Kidney (tissue), 14 donors: ENCODE results near the gene DIABLO. TPM values are rescaled to one million over a fixed set of nuclear protein-coding genes. Genes with fewer than 3 reads are reported as not detected.

Experiments
- DNase-seq, 5 donors: peaks; one replicate each; pipeline ENCODE4 v3.0.0-alpha.2; 2013 to 2020
- FAIRE-seq: peaks from 2 replicates; lab custom pipeline; 2012; peaks lifted over from hg19 to GRCh38; lab: Jason Lieb, UNC
- H3K27ac ChIP-seq, 2 donors: one replicate each; pipeline ENCODE4 v1.7.0; 2013; ENCODE audit warnings: low read depth in 2 of 2, low read length in 2 of 2, inconsistent platforms in 1 of 2
- H3K27me3 ChIP-seq: one replicate; pipeline ENCODE4 v1.7.1; 2013; ENCODE audit warnings: low read length, inconsistent platforms; ENCODE audit not compliant: control insufficient read depth, insufficient read depth
- H3K36me3 ChIP-seq, 3 donors: one replicate each; pipeline versions ENCODE4 v1.7.0 to v1.7.1; 2013; ENCODE audit warnings: low read length in 3 of 3, control low read depth in 1 of 3, inconsistent platforms in 1 of 3; ENCODE audit not compliant: insufficient read depth in 3 of 3, control insufficient read depth in 2 of 3
- H3K4me1 ChIP-seq, 3 donors: one replicate each; pipeline versions ENCODE4 v1.7.0 to v1.7.1; 2013; ENCODE audit warnings: low read length in 3 of 3, inconsistent platforms in 1 of 3, low read depth in 1 of 3; ENCODE audit not compliant: control insufficient read depth in 2 of 3, insufficient read depth in 2 of 3
- H3K4me3 ChIP-seq, 3 donors: one replicate each; pipeline versions ENCODE4 v1.7.0 to v1.8.1; 2013; ENCODE audit warnings: low read length in 3 of 3, control low read depth in 1 of 3, inconsistent platforms in 1 of 3
- H3K9ac ChIP-seq, 3 donors: one replicate each; pipeline versions ENCODE4 v1.7.0 to v1.7.1; 2013; ENCODE audit warnings: low read length in 3 of 3, control low read depth in 1 of 3, inconsistent platforms in 1 of 3
- H3K9me3 ChIP-seq, 3 donors: one replicate each; pipeline versions ENCODE4 v1.7.0 to v1.7.1; 2013; ENCODE audit warnings: low read length in 3 of 3, control low read depth in 1 of 3, inconsistent platforms in 1 of 3; ENCODE audit not compliant: control insufficient read depth in 2 of 3, insufficient read depth in 1 of 3
- intact Hi-C: fragments of 100-400 bp; cut with DNase I; formaldehyde crosslinking; loops from one replicate; pipeline ENCODE4 v1.11.1; 2022
- polyA plus RNA-seq: library from polyadenylated mRNA; stranded (reverse); fragments of 350-450 nt; fragmentation: Illumina TruSeq; extraction: RNeasy Lipid Tissue Mini Kit (QIAGEN cat#74804); gene quantifications from one replicate; pipeline ENCODE4 v1.2.3, GENCODE V29; 2014; ENCODE audit warnings: low read depth, low replicate concordance; ENCODE audit not compliant: insufficient read depth
- total RNA-seq: library from RNA; stranded (reverse); fragmentation: NEBNext Ultra II Directional; extraction: Animal tissue kit (Norgen Biotek cat#: 25700); gene quantifications from one replicate; pipeline ENCODE4 v1.2.1, GENCODE V29; 2021
- TF ChIP-seq, protein P1 (sequence below): IDR thresholded peaks from 3 replicates; pipeline ENCODE4 v1.5.1; 2012; ENCODE audit warnings: mild to moderate bottlenecking, moderate library complexity, borderline replicate concordance; ENCODE audit not compliant: insufficient read depth; ENCODE audit errors: extremely low read depth
- donor health status: control.
- donor health status: control.
- donor health status: control.
- donor health status: control.
- donor health status: control.
- donor health status: DM: yes; HTN: yes; CAD: no.
- donor health status: Normal renal cell carcinoma (clear cell type).

Gene DIABLO
- total and polyA plus RNA-seq, 2 donors from 2014 or later: 43.7 to 97.7 TPM

DNA sequence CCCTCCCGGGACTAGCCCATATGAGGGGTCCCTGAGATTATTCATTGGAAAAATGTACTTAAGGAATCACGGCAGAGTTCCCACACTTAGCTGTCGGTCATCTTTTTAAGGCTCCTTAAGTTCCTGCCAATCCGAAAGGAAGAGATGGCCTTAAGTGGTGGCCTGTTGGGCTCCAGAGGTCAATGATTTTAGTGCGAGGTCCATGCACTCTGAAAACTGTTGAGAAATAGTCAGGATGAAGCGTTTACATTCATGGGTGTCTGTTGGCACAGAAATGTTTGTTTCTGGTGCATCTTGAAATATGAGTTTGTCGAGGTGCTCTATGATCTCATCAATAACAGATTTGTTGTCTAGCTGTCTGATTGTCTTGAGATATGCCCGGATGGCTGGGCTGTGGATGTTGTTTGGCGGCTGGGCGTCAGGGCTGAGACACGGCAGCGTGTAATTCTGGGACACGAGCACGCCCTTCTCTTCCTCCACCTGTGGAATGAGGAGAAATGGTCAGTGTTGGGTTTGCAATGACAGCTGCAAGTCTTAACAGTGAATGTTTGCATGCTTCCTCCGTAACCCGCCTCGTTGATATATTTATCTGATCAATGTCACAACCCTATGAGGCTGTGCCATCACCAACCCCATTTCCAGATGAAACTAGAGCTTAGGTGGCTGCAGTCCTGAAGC, 53.5 kb downstream of the DIABLO start:
- H3K4me3 ChIP-seq: no peak overlapping the region
- no peak for DNase-seq
- no peaks in the 10 kb centered on the region for H3K27me3 ChIP-seq
- H3K4me1 ChIP-seq: no peaks in the 10 kb centered on the region
- intact Hi-C loops: no loop called here
- H3K27ac ChIP-seq: no peak overlapping the region
- no peaks in the 10 kb centered on the region for H3K9me3 ChIP-seq
- TF ChIP-seq, protein P1, sequence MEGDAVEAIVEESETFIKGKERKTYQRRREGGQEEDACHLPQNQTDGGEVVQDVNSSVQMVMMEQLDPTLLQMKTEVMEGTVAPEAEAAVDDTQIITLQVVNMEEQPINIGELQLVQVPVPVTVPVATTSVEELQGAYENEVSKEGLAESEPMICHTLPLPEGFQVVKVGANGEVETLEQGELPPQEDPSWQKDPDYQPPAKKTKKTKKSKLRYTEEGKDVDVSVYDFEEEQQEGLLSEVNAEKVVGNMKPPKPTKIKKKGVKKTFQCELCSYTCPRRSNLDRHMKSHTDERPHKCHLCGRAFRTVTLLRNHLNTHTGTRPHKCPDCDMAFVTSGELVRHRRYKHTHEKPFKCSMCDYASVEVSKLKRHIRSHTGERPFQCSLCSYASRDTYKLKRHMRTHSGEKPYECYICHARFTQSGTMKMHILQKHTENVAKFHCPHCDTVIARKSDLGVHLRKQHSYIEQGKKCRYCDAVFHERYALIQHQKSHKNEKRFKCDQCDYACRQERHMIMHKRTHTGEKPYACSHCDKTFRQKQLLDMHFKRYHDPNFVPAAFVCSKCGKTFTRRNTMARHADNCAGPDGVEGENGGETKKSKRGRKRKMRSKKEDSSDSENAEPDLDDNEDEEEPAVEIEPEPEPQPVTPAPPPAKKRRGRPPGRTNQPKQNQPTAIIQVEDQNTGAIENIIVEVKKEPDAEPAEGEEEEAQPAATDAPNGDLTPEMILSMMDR: no peak
- no peaks in the 10 kb centered on the region for H3K36me3 ChIP-seq
- FAIRE-seq: no peak
- no peak overlapping the region for H3K9ac ChIP-seq

DNA sequence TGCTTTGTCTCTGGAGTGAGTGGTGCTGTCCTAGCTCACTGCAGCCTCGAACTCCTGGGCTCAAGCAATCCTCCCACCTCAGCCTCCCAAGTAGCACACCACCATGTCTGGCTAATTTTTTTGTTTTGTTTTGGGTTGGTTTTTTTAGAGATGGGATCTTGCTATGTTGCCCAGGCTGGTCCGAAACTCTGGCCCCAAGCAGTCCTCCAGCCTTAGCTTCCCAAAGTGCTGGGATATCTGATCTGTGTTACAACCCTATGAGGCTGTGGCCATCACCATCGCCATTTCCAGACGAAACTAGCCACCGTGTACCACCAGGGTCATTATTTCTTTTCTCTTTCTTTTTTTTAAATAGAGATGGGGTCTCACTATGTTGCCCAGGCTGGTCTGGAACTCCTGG, 54.5 kb downstream of the DIABLO start:
- Histone ChIP-seq H3K9me3 (no peaks in the 10 kb centered on the region), H3K27me3 (no peaks in the 10 kb centered on the region), H3K4me1 (no peaks in the 10 kb centered on the region), H3K4me3 (no peak overlapping the region), H3K36me3 (no peaks in the 10 kb centered on the region), H3K27ac (no peak overlapping the region), H3K9ac (no peak overlapping the region)
- intact Hi-C loops: no loop called here
- TF ChIP-seq, protein P1: no peak
- FAIRE-seq (no peak), DNase-seq (no peak)

DNA sequence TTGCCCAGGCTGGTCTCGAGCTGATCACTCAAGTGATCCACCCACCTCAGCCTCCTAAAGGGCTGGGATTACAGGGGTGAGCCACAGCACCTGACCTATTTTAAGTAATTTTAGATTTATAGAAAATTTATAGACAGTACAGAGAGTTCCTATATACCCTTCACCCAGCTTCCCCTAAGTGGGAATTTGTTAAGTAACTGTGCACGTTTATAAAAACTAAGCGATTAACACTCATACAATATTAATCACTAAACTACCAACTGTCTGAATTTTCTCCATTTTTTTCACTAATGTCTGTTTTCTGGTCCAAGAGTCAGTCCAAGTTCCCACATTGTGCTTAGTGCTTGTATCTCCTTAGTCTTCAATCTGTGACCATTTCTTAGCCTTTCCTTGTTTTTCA, 57.4 kb downstream of the DIABLO start:
- DNase-seq (no peak), FAIRE-seq (no peak)
- Histone ChIP-seq H3K27me3 (no peaks in the 10 kb centered on the region), H3K36me3 (no peaks in the 10 kb centered on the region), H3K4me3 (no peak overlapping the region), H3K4me1 (no peaks in the 10 kb centered on the region), H3K9ac (no peak overlapping the region), H3K27ac (no peak overlapping the region), H3K9me3 (no peaks in the 10 kb centered on the region)
- intact Hi-C loops: no loop called here
- TF ChIP-seq, protein P1: no peak

DNA sequence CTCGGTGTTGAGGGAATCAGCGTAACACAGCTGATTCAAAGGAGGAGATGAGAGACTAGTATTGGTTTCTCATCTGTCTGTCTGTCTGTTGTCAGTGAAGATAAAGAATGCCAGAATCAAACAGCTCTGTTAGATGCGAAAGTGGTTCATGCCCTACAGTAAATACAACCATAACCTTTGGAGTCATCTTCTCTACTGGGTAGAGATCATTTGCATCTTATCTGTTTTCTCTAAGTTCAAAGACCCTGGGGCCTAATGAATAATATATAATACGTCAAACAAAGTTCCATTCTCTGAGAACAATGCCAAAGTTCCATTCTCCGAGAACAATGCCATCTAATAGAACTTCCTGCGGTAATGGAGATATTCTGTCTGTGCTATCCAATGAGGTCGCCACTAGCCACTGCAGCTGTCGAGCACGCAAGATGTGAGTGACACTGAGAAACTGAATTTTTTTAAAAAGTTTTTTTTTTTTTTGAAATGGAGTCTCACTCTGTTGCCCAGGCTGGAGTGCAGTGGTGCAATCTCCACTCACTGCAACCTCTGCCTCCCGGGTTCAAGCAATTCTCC, 58.4 kb downstream of the DIABLO start:
- DNase-seq (no peak), FAIRE-seq (no peak)
- intact Hi-C loops: no loop called here

More for the DNA sequence above, 58.4 kb downstream of the DIABLO start:
- Histone ChIP-seq H3K9ac (no peak overlapping the region), H3K27ac (no peak overlapping the region), H3K4me3 (no peak overlapping the region), H3K9me3 (no peaks in the 10 kb centered on the region), H3K36me3 (no peaks in the 10 kb centered on the region), H3K27me3 (no peaks in the 10 kb centered on the region), H3K4me1 (no peaks in the 10 kb centered on the region)
- TF ChIP-seq, protein P1: no peak
